HG02973 (cell line): Measurements from ENCODE around the gene IRF3.
A peak's percentile ranks its signal among the peaks of the same experiment; 100 is the strongest.

ENCODE experiments used
- ATAC-seq: cut with Tn5 transposase; IDR thresholded peaks from one replicate; pipeline ENCODE4 v1.9.1; 2021; ENCODE audit warnings: moderate library complexity; ENCODE audit not compliant: unreplicated experiment

IRF3 gene, protein sequence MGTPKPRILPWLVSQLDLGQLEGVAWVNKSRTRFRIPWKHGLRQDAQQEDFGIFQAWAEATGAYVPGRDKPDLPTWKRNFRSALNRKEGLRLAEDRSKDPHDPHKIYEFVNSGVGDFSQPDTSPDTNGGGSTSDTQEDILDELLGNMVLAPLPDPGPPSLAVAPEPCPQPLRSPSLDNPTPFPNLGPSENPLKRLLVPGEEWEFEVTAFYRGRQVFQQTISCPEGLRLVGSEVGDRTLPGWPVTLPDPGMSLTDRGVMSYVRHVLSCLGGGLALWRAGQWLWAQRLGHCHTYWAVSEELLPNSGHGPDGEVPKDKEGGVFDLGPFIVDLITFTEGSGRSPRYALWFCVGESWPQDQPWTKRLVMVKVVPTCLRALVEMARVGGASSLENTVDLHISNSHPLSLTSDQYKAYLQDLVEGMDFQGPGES

DNA sequence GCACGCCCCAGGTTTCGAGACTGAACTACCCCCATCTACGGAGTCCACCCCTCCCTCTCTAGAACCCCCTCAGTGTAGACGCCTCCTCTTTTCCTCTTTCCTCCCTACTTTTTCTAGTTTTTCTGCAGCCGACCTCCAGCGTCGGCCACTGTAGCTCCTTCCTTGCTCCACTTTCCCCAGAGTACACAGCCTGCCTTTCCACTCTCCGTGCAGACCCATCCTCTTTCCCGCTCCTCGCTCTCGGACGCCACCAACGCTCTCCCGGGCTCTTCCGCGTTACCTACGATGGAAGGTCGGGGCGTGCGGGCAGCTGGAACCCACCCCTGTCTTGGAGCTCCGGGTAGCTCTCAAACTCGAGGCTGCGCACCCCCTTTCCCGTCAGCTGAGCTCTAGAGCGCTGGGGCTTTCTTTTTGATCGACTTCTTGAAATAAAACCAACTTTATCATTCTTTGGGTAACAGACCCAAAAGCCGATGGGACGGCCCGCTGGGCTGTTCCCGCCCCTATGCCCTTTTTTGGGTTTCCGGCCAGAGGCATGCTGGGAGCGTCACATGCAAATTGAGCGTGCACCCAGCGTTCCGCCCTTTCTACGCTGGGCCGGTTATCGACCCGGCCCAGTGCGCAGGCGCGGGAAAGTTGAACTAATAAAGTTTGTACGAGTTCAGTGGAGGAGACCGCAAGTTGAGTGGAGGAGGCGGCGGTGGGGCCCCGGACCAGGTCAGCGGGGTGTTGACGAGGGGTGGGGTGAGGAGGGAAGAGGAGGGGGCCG is at the start of gene IRF3, which contains the start of gene BCL2L12:
IRF3 (minus strand) TSS at position 507 of the 769 bp plus-strand sequence. CDS start 1,019 bp downstream, outside the sequence.
BCL2L12 (plus strand) TSS at position 583 of the 769 bp plus-strand sequence. CDS start 760 bp downstream, outside the sequence.
- ATAC-seq = peak; percentile 74

DNA sequence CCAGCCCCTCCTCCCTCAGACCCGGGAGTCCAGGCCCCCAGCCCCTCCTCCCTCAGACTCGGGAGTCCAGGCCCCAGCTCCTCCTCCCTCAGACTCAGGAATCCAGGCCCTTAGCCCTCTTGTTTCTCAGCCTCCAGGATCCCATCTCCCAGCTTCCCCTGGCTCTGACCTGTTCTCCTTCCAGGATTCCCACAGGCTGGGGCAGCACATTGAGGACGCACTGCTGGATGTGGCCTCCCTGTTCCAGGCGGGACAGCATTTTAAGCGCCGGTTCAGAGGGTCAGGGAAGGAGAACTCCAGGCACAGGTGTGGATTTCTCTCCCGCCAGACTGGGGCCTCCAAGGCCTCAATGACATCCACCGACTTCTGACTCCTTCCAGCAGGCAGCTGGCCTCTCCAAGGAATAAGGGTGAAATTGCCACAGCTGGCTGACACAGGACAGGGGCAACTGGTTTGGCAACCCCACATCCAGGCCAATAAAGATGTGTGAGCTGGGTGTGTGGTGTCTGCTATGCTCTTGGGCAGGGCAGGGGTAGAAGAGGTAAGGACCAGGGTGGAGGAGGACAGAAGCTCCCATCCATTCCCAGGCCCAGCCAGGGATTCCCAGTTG is 47.7 kb upstream of the IRF3 start:
- ATAC-seq = no peak

DNA sequence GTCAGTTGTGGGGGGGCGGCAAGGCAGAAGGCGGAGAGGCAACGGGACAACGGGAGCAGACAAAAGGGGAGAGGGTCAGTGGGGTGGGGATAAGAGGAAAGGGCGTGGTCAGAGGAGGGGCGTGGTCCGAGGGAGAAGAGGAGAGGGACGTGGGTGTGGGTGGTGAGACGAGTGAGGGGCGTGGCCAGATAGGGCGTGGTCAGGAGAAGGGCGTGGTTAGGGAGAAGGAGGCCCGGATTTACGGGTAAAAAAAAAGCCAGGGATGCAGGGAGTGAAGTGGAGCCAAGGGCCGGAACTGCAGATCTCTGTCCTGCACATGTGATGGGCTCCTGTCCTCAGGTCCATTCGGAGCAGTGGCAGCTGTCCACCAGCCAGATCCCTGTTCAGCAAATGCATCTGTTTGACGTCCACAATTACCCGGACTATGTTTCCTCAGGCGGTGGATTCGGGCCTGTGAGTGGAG is 46.8 kb upstream of the IRF3 start:
- ATAC-seq = no peak

DNA sequence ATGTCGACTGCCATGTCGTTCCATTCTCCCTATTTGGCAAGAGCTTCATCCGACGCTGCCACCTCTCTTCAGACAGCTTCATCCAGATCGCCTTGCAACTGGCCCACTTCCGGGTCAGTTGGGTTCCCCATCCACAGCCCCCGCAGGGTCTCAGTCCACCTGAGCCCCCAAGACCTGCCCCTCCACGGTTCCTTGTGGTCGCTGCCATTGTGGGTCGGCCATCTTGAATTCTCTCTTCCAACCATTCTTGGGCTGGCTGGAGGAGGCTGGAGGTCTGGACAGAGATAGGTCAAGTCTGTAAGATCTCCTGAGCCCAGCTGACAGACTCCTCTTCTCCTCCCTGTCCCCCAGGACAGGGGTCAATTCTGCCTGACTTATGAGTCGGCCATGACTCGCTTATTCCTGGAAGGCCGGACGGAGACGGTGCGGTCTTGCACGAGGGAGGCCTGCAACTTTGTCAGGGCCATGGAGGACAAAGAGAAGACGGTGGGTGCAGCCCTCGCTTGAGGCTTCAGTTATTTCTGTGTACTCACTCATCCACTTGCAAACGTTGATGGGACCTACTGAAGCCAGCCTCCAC is 44.8 kb upstream of the IRF3 start:
- no peak for ATAC-seq

DNA sequence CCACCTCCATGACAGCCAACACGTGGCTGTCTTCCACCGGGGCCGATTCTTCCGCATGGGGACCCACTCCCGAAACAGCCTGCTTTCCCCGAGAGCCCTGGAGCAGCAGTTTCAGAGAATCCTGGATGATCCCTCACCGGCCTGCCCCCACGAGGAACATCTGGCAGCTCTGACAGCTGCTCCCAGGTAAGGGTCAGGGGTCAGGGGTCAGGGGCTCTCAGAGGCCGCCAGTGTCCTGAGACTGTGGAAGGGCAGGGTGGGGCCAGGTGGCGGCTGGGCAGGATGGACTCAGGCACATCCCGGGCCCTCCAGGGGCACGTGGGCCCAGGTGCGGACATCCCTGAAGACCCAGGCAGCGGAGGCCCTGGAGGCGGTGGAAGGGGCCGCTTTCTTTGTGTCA is 40.3 kb upstream of the IRF3 start:
- ATAC-seq = no peak

DNA sequence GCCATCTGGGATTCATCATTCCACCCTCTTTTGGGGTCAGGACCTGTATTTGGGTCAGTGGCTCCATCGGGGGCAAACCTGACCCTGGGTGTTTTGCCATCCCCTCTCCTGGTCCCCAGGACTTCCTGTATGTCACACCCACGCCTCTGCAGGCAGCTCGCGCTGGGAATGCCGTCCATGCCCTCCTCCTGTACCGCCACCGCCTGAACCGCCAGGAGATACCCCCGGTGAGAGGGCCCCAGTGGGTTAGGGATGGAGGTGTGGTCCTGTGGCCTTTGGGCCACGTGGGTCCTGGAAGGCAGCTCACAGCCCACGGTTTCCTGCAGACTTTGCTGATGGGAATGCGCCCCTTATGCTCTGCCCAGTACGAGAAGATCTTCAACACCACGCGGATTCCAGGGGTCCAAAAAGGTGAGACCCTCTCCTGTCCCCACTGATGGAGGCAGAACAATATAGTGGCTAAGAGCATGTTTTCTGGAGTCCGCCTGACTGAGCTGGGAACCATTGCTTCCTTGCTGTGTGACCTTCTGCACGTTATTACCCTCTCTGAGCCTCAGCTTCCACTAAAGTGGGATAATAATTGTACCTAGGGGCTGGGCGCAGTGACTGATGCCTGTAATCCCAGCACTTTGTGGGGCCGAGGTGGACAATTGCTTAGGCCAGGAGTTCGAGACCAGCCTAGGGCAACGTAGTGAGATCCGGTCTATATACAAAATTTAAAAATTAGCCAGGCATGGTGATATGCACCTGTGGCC is 39.4 kb upstream of the IRF3 start:
- ATAC-seq = no peak

DNA sequence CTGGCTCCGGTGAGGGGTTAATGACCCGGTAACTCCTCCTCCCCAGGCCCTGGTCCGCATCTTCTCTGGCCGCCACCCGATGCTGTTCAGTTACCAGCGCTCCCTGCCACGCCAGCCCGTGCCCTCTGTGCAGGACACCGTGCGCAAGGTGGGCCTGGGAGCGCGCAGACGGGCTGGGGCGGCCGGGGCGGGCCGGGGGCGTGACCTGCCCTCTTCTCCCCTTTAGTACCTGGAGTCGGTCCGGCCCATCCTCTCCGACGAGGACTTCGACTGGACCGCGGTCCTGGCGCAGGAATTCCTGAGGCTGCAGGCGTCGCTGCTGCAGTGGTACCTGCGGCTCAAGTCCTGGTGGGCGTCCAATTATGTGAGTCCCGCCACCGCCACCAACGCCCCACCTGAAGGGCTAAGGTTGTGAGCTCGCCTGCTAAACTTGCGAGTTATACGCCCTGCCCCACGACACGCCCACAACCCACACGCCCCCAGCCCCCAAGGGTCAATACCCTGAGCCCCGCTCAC is 35.7 kb upstream of the IRF3 start:
- no peak for ATAC-seq

DNA sequence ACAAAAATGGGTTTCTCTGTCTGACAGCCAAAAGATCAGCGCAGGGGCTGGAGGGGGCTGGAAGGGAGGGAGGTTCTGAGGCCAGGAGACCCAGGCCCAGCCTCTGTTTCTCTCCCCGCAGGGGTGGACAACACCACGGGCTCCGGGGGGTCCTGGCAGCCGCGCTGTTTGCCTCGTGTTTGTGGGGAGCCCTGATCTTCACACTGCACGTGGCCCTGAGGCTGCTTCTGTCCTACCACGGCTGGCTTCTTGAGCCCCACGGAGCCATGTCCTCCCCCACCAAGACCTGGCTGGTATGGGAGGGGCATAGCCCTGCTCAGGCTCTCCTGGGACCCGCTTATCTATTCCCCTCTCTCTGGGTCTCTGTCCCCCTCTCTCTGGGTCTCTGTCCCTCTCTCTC is 34.9 kb upstream of the IRF3 start:
- ATAC-seq = no peak

DNA sequence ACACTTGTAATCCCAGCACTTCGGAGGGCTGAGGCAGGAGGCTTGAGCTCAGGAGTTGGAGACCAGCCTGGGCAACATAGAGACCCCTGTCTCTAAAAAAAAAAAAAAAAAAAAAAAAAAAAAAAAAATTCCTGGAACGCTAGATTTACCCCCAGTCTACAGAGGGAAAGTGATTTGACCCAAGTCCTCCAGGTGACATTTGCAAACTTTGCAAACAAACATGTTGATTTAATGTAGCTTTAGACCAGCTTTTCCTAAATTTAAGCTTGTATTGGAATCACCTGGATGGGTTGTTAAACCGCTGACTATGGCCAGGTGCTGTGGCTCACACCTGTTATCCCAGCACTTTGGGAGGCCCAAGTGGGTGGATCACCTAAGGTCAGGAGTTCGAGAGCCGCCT is 33.7 kb upstream of the IRF3 start:
- ATAC-seq = no peak

DNA sequence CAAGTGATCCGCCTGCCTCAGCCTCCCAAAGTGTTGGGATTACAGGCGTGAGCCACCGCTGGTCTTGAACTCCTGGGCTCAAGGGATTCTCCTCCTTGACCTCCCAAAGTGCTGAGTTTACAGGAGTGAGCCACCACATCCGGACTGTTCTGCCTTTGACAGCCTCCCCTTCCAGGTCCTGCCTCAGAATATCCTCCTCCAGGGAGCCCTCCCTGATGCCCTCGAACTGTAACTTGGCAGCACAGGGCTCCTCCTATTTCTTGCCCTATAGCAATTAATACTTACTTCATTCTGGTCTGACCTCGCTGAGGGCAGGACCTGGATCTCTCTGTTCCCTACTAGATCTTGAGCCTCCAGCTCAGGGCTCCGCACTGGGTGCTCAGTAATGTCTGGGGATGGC is 31.2 kb upstream of the IRF3 start:
- no peak for ATAC-seq

DNA sequence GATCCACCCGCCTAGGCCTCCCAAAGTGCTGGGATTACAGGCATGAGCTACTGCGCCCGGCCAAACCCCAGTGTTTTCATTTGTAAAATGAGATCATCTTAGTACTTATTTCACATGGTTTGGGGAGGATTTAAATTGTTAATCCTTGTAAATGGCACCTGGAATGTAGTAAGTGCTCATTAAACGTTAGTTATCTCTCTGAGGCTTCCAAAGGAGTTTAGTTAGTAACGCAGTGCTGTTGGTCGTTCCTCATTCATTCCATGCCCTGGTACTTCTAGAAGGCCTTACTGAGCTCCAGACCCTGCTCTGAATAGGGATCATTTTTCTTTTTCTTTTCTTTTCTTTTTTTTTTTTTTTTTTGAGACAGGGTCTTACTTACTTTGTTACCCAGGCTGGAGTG is 30.5 kb upstream of the IRF3 start:
- no peak for ATAC-seq

DNA sequence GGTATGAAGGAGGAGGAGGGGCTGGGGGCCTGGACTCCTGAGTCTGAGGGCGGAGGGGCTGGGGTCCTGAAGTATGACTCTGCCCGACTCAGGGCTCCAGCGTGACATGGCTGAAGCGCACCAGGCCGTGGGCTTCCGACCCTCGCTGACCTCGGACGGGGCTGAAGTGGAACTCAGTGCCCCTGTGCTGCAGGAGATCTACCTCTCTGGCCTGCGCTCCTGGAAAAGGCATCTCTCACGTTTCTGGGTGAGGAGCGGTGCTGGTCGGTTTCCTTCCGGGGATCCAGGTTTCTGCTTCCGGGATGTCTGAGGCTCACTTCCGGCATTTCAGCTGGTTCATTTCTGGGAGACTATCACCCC is 26.5 kb upstream of the IRF3 start:
- ATAC-seq = no peak

DNA sequence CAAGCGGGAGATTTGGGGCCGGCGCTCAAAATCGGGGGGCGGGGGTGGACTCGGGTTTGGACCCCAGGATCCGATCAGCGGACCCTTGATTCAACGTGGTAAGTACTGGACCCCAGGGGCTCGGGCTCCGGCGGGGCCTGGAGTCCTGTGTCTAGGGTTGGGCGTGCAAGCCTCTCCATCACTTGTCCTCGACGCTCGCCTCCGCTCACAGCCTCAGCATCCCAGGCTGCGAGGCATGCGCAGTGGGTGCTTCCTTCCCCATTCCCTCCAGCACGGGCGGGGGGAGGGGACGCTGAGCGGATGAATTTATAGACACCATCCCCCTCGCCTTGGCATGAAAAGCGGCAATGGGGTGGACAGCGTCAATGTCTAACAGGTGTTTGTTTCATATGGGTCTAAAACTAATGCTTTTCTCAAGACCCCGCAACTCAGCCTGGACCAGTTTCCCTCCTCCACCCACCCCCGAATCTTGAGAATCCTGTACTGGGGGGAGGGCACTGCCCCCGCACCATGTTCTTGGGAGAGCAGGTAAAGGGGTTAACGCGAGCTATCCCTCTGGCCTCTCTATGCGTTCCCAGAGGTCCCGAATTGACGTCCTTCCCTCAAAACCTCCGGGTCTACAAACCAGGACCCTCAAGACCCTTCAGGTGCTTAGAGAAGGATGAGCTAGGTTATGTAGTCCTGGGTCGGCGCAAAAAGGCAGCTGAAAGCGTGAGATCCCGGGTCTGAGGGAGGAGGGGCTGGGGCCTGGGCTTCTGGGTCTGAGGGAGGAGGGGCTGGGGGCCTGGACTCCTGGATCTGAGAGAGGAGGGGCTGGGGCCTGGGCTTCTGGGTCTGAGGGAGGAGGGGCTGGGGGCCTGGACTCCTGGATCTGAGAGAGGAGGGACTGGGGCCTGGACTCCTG is 25.8 kb upstream of the IRF3 start:
- ATAC-seq = no peak

DNA sequence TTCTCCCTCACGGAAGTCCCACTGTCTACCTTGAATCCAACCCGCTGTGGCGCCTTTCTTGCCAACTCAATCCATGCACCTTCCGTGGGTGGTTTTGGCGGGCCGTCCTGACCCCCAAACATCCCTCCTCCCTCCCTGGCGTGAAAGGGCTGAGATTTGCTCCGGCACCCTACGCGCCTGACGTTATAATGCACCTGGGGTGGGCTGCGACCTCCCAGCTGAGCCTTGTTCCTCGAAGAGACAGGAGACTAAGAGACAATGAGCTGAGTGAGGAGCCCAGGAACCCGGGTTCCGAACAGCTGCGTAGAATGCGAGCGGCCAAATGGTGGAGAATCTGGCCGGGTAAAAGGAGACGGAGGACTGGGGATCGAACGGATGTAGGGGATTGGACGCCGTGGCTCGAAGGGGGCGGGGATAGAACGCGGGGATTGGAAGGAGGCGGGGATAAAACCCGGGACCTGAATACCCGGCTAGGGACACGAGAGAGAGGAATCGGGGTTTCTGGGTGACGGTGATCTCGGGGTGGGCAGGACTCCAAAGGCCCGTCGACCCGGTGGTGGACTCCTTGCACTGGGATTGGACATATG is 25.1 kb upstream of the IRF3 start, which contains the start of gene CPT1C:
CPT1C (plus strand) TSS at position 461 of the 587 bp plus-strand sequence. CDS start 1,137 bp downstream, outside the sequence.
- no peak for ATAC-seq

DNA sequence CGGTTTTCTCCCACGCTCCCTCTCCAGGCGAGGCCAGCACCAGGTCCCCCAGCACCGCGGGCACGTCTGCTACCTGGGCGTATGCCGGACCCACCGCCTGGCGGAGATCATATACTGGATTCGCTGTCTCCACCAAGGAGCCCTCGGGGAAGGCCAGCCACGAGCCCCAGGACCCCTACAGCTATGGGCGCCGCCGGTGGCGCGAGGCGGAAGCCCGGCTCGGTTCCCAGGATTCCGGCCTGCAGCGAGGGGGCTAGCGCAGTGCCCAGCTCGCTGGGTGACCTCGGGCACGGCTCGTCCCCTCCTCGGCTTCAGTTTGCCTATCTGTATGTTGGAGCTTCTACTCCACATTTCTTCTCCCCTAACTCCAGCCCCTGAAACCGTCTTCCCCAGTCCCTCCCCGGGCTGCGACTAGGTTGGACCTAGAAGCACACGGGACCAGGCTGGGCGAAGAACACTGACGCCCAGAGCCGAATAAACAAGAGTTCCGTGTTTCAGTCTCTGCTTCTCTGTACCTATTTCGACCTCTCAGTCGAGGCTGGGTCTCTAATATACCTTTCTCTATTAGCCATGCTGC is 24.5 kb upstream of the IRF3 start:
- no peak for ATAC-seq

DNA sequence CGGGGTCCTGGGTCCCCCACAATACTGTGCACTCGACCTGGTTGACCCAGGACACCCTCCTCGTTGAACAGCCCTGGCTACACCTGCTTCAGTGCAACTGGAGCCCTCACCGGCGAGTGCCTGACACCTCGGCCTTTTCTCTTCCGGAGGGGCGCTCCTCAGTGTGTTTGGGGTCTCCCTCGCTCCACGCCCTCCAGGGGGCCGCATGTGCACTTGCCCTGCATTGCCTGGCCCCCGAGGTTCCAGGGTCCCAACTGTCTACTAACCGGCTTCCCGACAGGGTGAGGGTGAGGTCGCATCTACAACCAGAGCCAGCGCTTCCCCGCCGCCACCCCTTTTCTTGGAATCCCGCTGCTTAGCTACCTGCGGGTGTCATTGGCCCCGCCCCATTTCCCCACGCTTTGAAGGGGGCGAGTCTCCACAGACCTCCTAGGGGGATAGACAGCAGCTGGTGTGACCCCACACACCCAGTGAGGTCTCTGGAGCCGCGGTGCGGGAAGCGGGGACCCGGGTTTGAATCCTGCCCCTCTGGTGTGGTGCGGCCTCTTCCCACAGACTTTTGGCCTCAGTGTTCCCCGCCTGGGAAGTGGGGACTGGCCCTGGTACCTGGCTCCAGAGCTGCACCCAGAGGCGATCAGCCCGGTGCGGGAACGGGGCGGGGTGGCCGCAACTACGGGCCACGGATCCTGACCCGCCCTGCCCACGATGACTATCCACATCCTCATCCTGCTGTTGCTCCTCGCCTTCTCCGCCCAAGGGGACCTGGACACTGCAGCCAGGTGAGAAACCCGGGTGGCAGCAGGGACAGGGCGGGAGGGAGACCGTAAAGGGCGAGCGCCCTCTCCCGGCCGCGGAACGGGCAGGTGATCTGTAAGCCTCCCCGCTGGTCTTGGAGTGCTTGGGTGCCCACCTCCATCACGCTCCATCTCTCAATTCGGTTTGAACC is 23.7 kb upstream of the IRF3 start, which contains the start of gene ADM5:
ADM5 (plus strand) TSS at position 462 of the 946 bp plus-strand sequence; CDS start at position 706, 244 bp downstream.
- ATAC-seq = no peak

DNA sequence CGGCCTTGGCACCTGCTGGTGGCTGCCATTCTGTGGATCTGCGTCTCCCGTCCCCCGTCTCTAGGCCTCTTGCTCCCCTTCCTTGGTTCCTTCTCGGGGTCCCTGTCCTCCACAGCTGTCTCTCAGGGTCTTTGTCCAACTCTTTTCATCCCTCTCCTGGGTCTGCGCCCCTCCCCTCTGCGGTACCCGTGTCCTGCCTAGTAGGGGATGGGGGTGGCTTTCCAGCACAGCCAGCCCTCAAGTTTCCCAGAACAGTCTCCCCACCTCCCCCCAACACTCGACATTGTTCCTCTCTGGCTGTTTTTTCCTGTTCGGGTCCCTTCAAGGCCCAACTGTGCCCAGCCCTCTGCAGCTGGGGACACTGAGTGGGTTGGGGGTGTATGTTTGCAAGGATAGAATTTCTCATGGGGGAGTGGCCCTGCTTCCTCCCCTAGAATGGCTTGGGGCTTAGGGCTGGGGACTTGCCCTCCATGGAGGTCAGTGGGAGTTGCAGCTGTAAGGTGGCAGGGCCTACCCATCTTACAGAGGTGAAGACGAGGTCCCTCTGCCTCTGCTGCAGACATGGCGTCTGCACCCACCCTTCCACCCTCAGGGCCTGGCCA is 23.0 kb upstream of the IRF3 start:
- ATAC-seq = no peak
